ENCODE results near the gene FBXL3. TPM values are rescaled to one million over a fixed set of nuclear protein-coding genes. Genes with fewer than 3 reads are reported as not detected.

FBXL3 gene
- total RNA-seq, 1 donor from 2014 or later: 51.6 TPM

- FAIRE-seq: no peak
- peak; percentile 88 for DNase-seq (ENCODE audit: low read depth)
- Histone ChIP-seq H3K4me3 (ENCODE audit: low read depth, low read length) (peak within 1 kb of the TSS; percentile 92), H3K36me3 (ENCODE audit: control insufficient read depth, insufficient read depth, low read length) (no peaks in the 10 kb centered on the region), H3K27me3 (ENCODE audit: control insufficient read depth, insufficient read depth, low read length) (no peaks in the 10 kb centered on the region)
- no peak for TF ChIP-seq CTCF (IDR thresholded peaks at IDR 0.05; ENCODE audit: insufficient read depth, low read length, severe bottlenecking)
These were observed 35.0 kb downstream of the FBXL3 start, which contains the start of gene CLN5 for GRCh38 chr13:76991796-76992547. Gene CLN5 (plus strand): TSS chr13:76992081. CDS start chr13:76992099, 18 bp downstream.

- TF ChIP-seq CTCF (IDR thresholded peaks at IDR 0.05; ENCODE audit: insufficient read depth, low read length, severe bottlenecking): no peak
- FAIRE-seq: no peak
- no peaks in the 10 kb centered on the region for H3K36me3 ChIP-seq (ENCODE audit: control insufficient read depth, insufficient read depth, low read length)
- H3K4me3 ChIP-seq (ENCODE audit: low read depth, low read length): peak overlapping the region; percentile 92
- no peaks in the 10 kb centered on the region for H3K27me3 ChIP-seq (ENCODE audit: control insufficient read depth, insufficient read depth, low read length)
- DNase-seq (ENCODE audit: low read depth): peak; percentile 7
These were observed 35.5 kb downstream of the FBXL3 start for GRCh38 chr13:76991432-76991795.

GRCh38 chr13:76983676-76984075 lies 43.3 kb downstream of the FBXL3 start:
- no peak for TF ChIP-seq CTCF (IDR thresholded peaks at IDR 0.05; ENCODE audit: insufficient read depth, low read length, severe bottlenecking)
- DNase-seq (ENCODE audit: low read depth) (no peak), FAIRE-seq (no peak)
- Histone ChIP-seq H3K36me3 (ENCODE audit: control insufficient read depth, insufficient read depth, low read length) (no peaks in the 10 kb centered on the region), H3K27me3 (ENCODE audit: control insufficient read depth, insufficient read depth, low read length) (peaks cover 1% of the 10 kb centered on the region), H3K4me3 (ENCODE audit: low read depth, low read length) (no peak overlapping the region)

- peaks cover 3% of the 10 kb centered on the region for H3K27me3 ChIP-seq (ENCODE audit: control insufficient read depth, insufficient read depth, low read length)
- no peak for TF ChIP-seq CTCF (IDR thresholded peaks at IDR 0.05; ENCODE audit: insufficient read depth, low read length, severe bottlenecking)
- H3K4me3 ChIP-seq (ENCODE audit: low read depth, low read length): no peak overlapping the region
- FAIRE-seq: no peak
- DNase-seq (ENCODE audit: low read depth): no peak
- H3K36me3 ChIP-seq (ENCODE audit: control insufficient read depth, insufficient read depth, low read length): no peaks in the 10 kb centered on the region
These were observed 44.9 kb downstream of the FBXL3 start for GRCh38 chr13:76982061-76982460.

GRCh38 chr13:76980075-76980718 lies 46.8 kb downstream of the FBXL3 start:
- peak; percentile 98 for TF ChIP-seq CTCF (IDR thresholded peaks at IDR 0.05; ENCODE audit: insufficient read depth, low read length, severe bottlenecking)
- peaks cover 3% of the 10 kb centered on the region for H3K27me3 ChIP-seq (ENCODE audit: control insufficient read depth, insufficient read depth, low read length)
- FAIRE-seq: no peak
- no peaks in the 10 kb centered on the region for H3K36me3 ChIP-seq (ENCODE audit: control insufficient read depth, insufficient read depth, low read length)
- peak; percentile 21 for DNase-seq (ENCODE audit: low read depth)
- H3K4me3 ChIP-seq (ENCODE audit: low read depth, low read length): no peak overlapping the region

Measured in bronchial epithelial cell (primary cell).